ENCODE data around the gene DDOST. TPM values are rescaled to one million over a fixed set of nuclear protein-coding genes. Genes with fewer than 3 reads are reported as not detected.
A peak's percentile ranks its signal among the peaks of the same experiment; 100 is the strongest.

The DDOST gene
- total RNA-seq, result 100 to 1,000 TPM; 106 to 145 (median 124) TPM
- 124 TPM for total RNA-seq (2013)
- 92.0 to 325 (median 126) reads per million in 29 experiments for total RNA-seq

DNA sequence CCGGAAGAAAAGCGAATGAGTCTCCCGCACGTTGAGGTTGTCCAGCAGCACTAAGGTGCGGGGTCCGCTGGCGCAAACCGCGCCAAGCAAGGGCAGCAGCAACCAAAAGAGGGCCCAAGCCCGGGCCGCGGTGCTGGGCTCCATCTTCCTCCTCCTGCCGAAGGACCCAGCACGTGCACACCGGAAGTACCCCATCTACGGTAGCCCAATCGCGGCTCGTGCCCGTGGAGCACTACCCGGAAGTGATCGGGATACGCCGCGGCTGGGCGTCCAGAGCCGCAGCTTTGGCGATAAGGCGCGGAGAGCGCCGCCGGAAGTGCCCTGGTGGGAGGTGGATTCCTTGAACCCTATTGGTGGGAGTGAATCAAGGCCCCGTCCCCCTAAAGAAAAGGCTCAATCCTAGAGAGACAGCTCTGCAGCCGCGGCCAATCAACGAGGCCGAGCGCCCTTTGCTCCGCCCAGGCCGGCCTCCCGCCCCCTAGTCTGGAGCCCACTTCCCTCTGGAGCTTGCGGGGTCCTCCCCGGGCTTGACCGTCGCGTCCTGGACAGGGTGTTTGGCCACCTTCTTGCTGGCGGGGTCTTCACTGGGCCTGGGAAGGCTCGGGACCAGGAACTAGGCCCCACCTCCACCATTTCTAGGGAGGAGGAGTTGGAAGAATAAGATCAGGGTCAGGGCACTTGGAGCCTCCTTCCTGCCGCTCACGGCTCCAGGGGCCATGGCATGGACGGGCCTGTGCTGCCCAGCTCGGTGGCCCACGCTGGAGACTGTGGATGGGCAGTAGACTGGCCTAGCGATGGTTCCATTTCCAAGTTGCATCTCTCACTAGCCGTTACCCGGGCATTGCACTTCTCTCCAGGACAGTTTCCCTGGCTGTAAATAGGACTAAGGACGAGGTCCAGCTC, at the start of gene DDOST:
DDOST (minus strand) TSS at position 163 of the 903 bp plus-strand sequence; CDS start at position 144, 19 bp downstream.
- Histone ChIP-seq H3K36me3 (ENCODE audit: control insufficient read depth in 2 of 2, extremely low read depth in 1 of 2, insufficient read depth in 1 of 2, low read length in 1 of 2) (peaks cover 6 to 19% of the 10 kb centered on the region in 2 donors), H3K4me3 (ENCODE audit: control insufficient read depth in 1 of 2, extremely low read depth in 1 of 2, low read length in 1 of 2) (peak within 1 kb of the TSS; percentile 84 to 87), H3K4me1 (ENCODE audit: control insufficient read depth in 1 of 2, extremely low read depth in 1 of 2, insufficient read depth in 2 of 2, low read length in 2 of 2) (peaks cover 10 to 31% of the 10 kb centered on the region in 2 experiments), H3K9me3 (no peaks in the 10 kb centered on the region), H3K27me3 (replicated peaks in 1 of 2; ENCODE audit: control insufficient read depth in 2 of 2, extremely low read depth in 1 of 2, insufficient read depth in 2 of 2, low read length in 1 of 2) (no peaks in the 10 kb centered on the region), H3K27ac (ENCODE audit: low read length) (peak within 1 kb of the TSS; percentile 62)
- H3K9me3 Mint-ChIP-seq, result no peaks in the 10 kb centered on the region
- POLR2A ChIA-PET, result interaction anchor here (0.6 to 2.1 kb wide), 2 partner anchors 27 to 89 kb away, joined by 4 to 10 read pairs; no protein-coding TSS in a partner anchor
- WGBS (ENCODE audit: insufficient coverage), result 4% methylated on average over 45 of the region's 58 CpGs
- H3K36me3 Mint-ChIP-seq, result peaks cover 17% of the 10 kb centered on the region
- CTCF ChIA-PET, result interaction anchor here in 1 of 2 donors (1.0 to 2.1 kb wide), 5 partner anchors 25 to 609 kb away, joined by 3 to 17 read pairs (median 3); partner anchors contain the start of genes KIF17 and PINK1
- H3K27ac Mint-ChIP-seq, result peak within 1 kb of the TSS; percentile 98 to 100
- DNase-seq, result peak; percentile 81 to 97 (median 94)
- ATAC-seq (replicated peaks in 1 of 4), result peak; percentile 95 to 97 (median 96)
- peak within 1 kb of the TSS; percentile 81 to 100 (median 100) for H3K4me3 Mint-ChIP-seq
- H3K27me3 Mint-ChIP-seq, result no peaks in the 10 kb centered on the region
- H3K4me1 Mint-ChIP-seq, result peaks cover 55 to 63% (median 57%) of the 10 kb centered on the region in 3 donors

- Histone ChIP-seq H3K9me3 (no peaks in the 10 kb centered on the region), H3K4me1 (ENCODE audit: control insufficient read depth in 1 of 2, extremely low read depth in 1 of 2, insufficient read depth in 2 of 2, low read length in 2 of 2) (no peaks in the 10 kb centered on the region), H3K27me3 (replicated peaks in 1 of 2; ENCODE audit: control insufficient read depth in 2 of 2, extremely low read depth in 1 of 2, insufficient read depth in 2 of 2, low read length in 1 of 2) (peaks cover 0 to 45% of the 10 kb centered on the region in 2 experiments), H3K27ac (ENCODE audit: low read length) (no peak overlapping the region), H3K36me3 (ENCODE audit: control insufficient read depth in 2 of 2, extremely low read depth in 1 of 2, insufficient read depth in 1 of 2, low read length in 1 of 2) (no peaks in the 10 kb centered on the region), H3K4me3 (ENCODE audit: control insufficient read depth in 1 of 2, extremely low read depth in 1 of 2, low read length in 1 of 2) (no peak overlapping the region)
- Mint-ChIP-seq H3K4me3 (no peak overlapping the region), H3K36me3 (no peaks in the 10 kb centered on the region), H3K4me1 (no peaks in the 10 kb centered on the region), H3K27me3 (peaks cover 5 to 9% of the 10 kb centered on the region in 2 donors), H3K9me3 (no peaks in the 10 kb centered on the region), H3K27ac (no peak overlapping the region)
- WGBS (ENCODE audit: insufficient coverage), result 71% methylated on average over 13 of the region's 18 CpGs
- no peak for ATAC-seq (replicated peaks in 1 of 4)
- POLR2A ChIA-PET, result no interaction called here
- no peak for DNase-seq
- CTCF ChIA-PET, result no interaction called here
Observed at GRCh38 chr1:20710469-20711284, 49.5 kb upstream of the DDOST start.

- 89% methylated on average over 1 of the region's 3 CpGs for WGBS (ENCODE audit: insufficient coverage)
- H3K4me1 ChIP-seq (ENCODE audit: control insufficient read depth in 1 of 2, extremely low read depth in 1 of 2, insufficient read depth in 2 of 2, low read length in 2 of 2), result no peaks in the 10 kb centered on the region
- Mint-ChIP-seq H3K27me3 (peaks cover 0 to 5% of the 10 kb centered on the region in 2 donors), H3K27ac (no peak overlapping the region), H3K4me1 (no peaks in the 10 kb centered on the region), H3K9me3 (no peaks in the 10 kb centered on the region), H3K36me3 (no peaks in the 10 kb centered on the region), H3K4me3 (no peak overlapping the region)
- H3K9me3 ChIP-seq, result no peaks in the 10 kb centered on the region
- no peak overlapping the region for H3K27ac ChIP-seq (ENCODE audit: low read length)
- H3K4me3 ChIP-seq (ENCODE audit: control insufficient read depth in 1 of 2, extremely low read depth in 1 of 2, low read length in 1 of 2), result no peak overlapping the region
- ChIA-PET CTCF (no interaction called here), POLR2A (no interaction called here)
- no peaks in the 10 kb centered on the region for H3K36me3 ChIP-seq (ENCODE audit: control insufficient read depth in 2 of 2, extremely low read depth in 1 of 2, insufficient read depth in 1 of 2, low read length in 1 of 2)
- H3K27me3 ChIP-seq (replicated peaks in 1 of 2; ENCODE audit: control insufficient read depth in 2 of 2, extremely low read depth in 1 of 2, insufficient read depth in 2 of 2, low read length in 1 of 2), result peaks cover 0 to 38% of the 10 kb centered on the region in 2 experiments
- ATAC-seq (replicated peaks in 1 of 4) (no peak), DNase-seq (no peak)
Observed at GRCh38 chr1:20709868-20710267, 48.7 kb upstream of the DDOST start.

GRCh38 chr1:20708891-20709290, 47.7 kb upstream of the DDOST start:
- WGBS (ENCODE audit: insufficient coverage), result 91% methylated on average over 3 of the region's 5 CpGs
- ChIA-PET CTCF (no interaction called here), POLR2A (no interaction called here)
- ATAC-seq (replicated peaks in 1 of 4) (no peak), DNase-seq (no peak)
- Histone ChIP-seq H3K4me1 (ENCODE audit: control insufficient read depth in 1 of 2, extremely low read depth in 1 of 2, insufficient read depth in 2 of 2, low read length in 2 of 2) (no peaks in the 10 kb centered on the region), H3K27ac (ENCODE audit: low read length) (no peak overlapping the region), H3K27me3 (replicated peaks in 1 of 2; ENCODE audit: control insufficient read depth in 2 of 2, extremely low read depth in 1 of 2, insufficient read depth in 2 of 2, low read length in 1 of 2) (peaks cover 0 to 34% of the 10 kb centered on the region in 2 experiments), H3K9me3 (no peaks in the 10 kb centered on the region), H3K36me3 (ENCODE audit: control insufficient read depth in 2 of 2, extremely low read depth in 1 of 2, insufficient read depth in 1 of 2, low read length in 1 of 2) (no peaks in the 10 kb centered on the region), H3K4me3 (ENCODE audit: control insufficient read depth in 1 of 2, extremely low read depth in 1 of 2, low read length in 1 of 2) (no peak overlapping the region)
- H3K9me3 Mint-ChIP-seq, result no peaks in the 10 kb centered on the region
- peaks cover 0 to 5% of the 10 kb centered on the region in 2 donors for H3K27me3 Mint-ChIP-seq
- H3K4me1 Mint-ChIP-seq, result no peaks in the 10 kb centered on the region
- no peak overlapping the region for H3K4me3 Mint-ChIP-seq
- no peak overlapping the region for H3K27ac Mint-ChIP-seq
- H3K36me3 Mint-ChIP-seq, result no peaks in the 10 kb centered on the region

GRCh38 chr1:20708057-20708456, 46.9 kb upstream of the DDOST start:
- H3K27ac Mint-ChIP-seq, result no peak overlapping the region
- 83% methylated on average over 5 of the region's 6 CpGs for WGBS (ENCODE audit: insufficient coverage)
- Histone ChIP-seq H3K36me3 (ENCODE audit: control insufficient read depth in 2 of 2, extremely low read depth in 1 of 2, insufficient read depth in 1 of 2, low read length in 1 of 2) (no peaks in the 10 kb centered on the region), H3K27ac (ENCODE audit: low read length) (no peak overlapping the region), H3K4me1 (ENCODE audit: control insufficient read depth in 1 of 2, extremely low read depth in 1 of 2, insufficient read depth in 2 of 2, low read length in 2 of 2) (no peaks in the 10 kb centered on the region), H3K9me3 (no peaks in the 10 kb centered on the region), H3K4me3 (ENCODE audit: control insufficient read depth in 1 of 2, extremely low read depth in 1 of 2, low read length in 1 of 2) (no peak overlapping the region), H3K27me3 (replicated peaks in 1 of 2; ENCODE audit: control insufficient read depth in 2 of 2, extremely low read depth in 1 of 2, insufficient read depth in 2 of 2, low read length in 1 of 2) (peaks cover 0 to 31% of the 10 kb centered on the region in 2 experiments)
- ATAC-seq (replicated peaks in 1 of 4) (no peak), DNase-seq (no peak)
- H3K36me3 Mint-ChIP-seq, result no peaks in the 10 kb centered on the region
- H3K4me1 Mint-ChIP-seq, result no peaks in the 10 kb centered on the region
- H3K4me3 Mint-ChIP-seq, result no peak overlapping the region
- POLR2A ChIA-PET, result no interaction called here
- no peaks in the 10 kb centered on the region for H3K9me3 Mint-ChIP-seq
- peaks cover 0 to 5% of the 10 kb centered on the region in 2 donors for H3K27me3 Mint-ChIP-seq
- CTCF ChIA-PET, result no interaction called here

- Histone ChIP-seq H3K27ac (ENCODE audit: low read length) (no peak overlapping the region), H3K27me3 (replicated peaks in 1 of 2; ENCODE audit: control insufficient read depth in 2 of 2, extremely low read depth in 1 of 2, insufficient read depth in 2 of 2, low read length in 1 of 2) (peaks cover 0 to 26% of the 10 kb centered on the region in 2 experiments), H3K4me3 (ENCODE audit: control insufficient read depth in 1 of 2, extremely low read depth in 1 of 2, low read length in 1 of 2) (no peak overlapping the region), H3K9me3 (no peaks in the 10 kb centered on the region), H3K36me3 (ENCODE audit: control insufficient read depth in 2 of 2, extremely low read depth in 1 of 2, insufficient read depth in 1 of 2, low read length in 1 of 2) (no peaks in the 10 kb centered on the region), H3K4me1 (ENCODE audit: control insufficient read depth in 1 of 2, extremely low read depth in 1 of 2, insufficient read depth in 2 of 2, low read length in 2 of 2) (no peaks in the 10 kb centered on the region)
- peaks cover 0 to 5% of the 10 kb centered on the region in 2 donors for H3K27me3 Mint-ChIP-seq
- CTCF ChIA-PET, result interaction anchor here in 1 of 2 donors (0.8 kb wide), 1 partner anchor 665 kb away, joined by 8 read pairs; no protein-coding TSS in a partner anchor
- 12% methylated on average over 3 of the region's 5 CpGs for WGBS (ENCODE audit: insufficient coverage)
- no peak for ATAC-seq (replicated peaks in 1 of 4)
- POLR2A ChIA-PET, result interaction anchor here in 1 of 2 donors (0.5 kb wide), 1 partner anchor 26 kb away, joined by 5 read pairs; no protein-coding TSS in a partner anchor
- H3K36me3 Mint-ChIP-seq, result no peaks in the 10 kb centered on the region
- no peak for DNase-seq
- no peak overlapping the region for H3K4me3 Mint-ChIP-seq
- no peak overlapping the region for H3K27ac Mint-ChIP-seq
- no peaks in the 10 kb centered on the region for H3K4me1 Mint-ChIP-seq
- no peaks in the 10 kb centered on the region for H3K9me3 Mint-ChIP-seq
Observed at GRCh38 chr1:20706841-20707240, 45.7 kb upstream of the DDOST start.
